MCF 10A (cell line): ENCODE data around the gene DCLRE1C. TPM values are rescaled to one million over a fixed set of nuclear protein-coding genes. Genes with fewer than 3 reads are reported as not detected.
A peak's percentile ranks its signal among the peaks of the same experiment; 100 is the strongest.
"Not testable (repeated sequence)": the region's sequence is repeated elsewhere in the genome, so short reads cannot be mapped to it uniquely, and the experiment has no call there.

Experiments used
- BruUV-seq: library from RNA; stranded (reverse); fragments of 400-500 nt; replicated peaks from 2 replicates; lab custom pipeline; 2021; lab: Mats Ljungman, UMichigan
- CTCF ChIA-PET: fragments of 300-600 bp; sonication (Branson Sonifier 250); formaldehyde crosslinking; extraction: SDS; loops from one replicate; lab custom pipeline; 2021; ENCODE audit warnings: antibody characterized with exemption, inconsistent platforms; lab: Yijun Ruan, JAX
- POLR2A ChIA-PET: fragments of 300-600, 350-650 bp; sonication (Branson Sonifier 250); formaldehyde crosslinking; extraction: SDS; loops from one replicate; lab custom pipeline; 2020; ENCODE audit warnings: antibody characterized with exemption, inconsistent platforms; lab: Yijun Ruan, JAX
- DNase-seq: peaks from one replicate; pipeline ENCODE4 v3.0.0-alpha.2; 2018; ENCODE audit not compliant: unreplicated experiment
- H3K27ac Mint-ChIP-seq: one replicate; pipeline ENCODE4 v1.8.0; 2022; ENCODE audit warnings: mild to moderate bottlenecking, low read depth, mixed read lengths; ENCODE audit not compliant: unreplicated experiment
- H3K27me3 Mint-ChIP-seq: one replicate; pipeline ENCODE4 v1.8.0; 2022; ENCODE audit warnings: mixed read lengths; ENCODE audit not compliant: insufficient read depth, unreplicated experiment
- H3K36me3 Mint-ChIP-seq: one replicate; pipeline ENCODE4 v1.8.0; 2022; ENCODE audit warnings: mild to moderate bottlenecking, moderate library complexity, mixed read lengths; ENCODE audit not compliant: insufficient read depth, unreplicated experiment
- H3K4me1 Mint-ChIP-seq: one replicate; pipeline ENCODE4 v1.8.0; 2022; ENCODE audit warnings: mixed read lengths; ENCODE audit not compliant: insufficient read depth, unreplicated experiment
- H3K4me3 Mint-ChIP-seq: one replicate; pipeline ENCODE4 v1.8.0; 2022; ENCODE audit warnings: mild to moderate bottlenecking, moderate library complexity, mixed read lengths; ENCODE audit not compliant: unreplicated experiment
- H3K9me3 Mint-ChIP-seq: one replicate; pipeline ENCODE4 v1.8.0; 2022; ENCODE audit warnings: mixed read lengths; ENCODE audit not compliant: unreplicated experiment
- intact Hi-C: fragments of 100-400 bp; cut with micrococcal nuclease; formaldehyde crosslinking; loops from 2 replicates; pipeline ENCODE4 v1.14.1; 2022
- total RNA-seq: library from RNA; stranded (reverse); gene quantifications from 2 replicates; pipeline ENCODE4 v1.2.3, GENCODE V29; 2022
- TF ChIP-seq, protein P1 (sequence below): fragments of 200-600 bp; IDR thresholded peaks from one replicate; pipeline ENCODE4 v1.8.0; 2022; ENCODE audit warnings: antibody characterized with exemption, mild to moderate bottlenecking; ENCODE audit not compliant: unreplicated experiment

The DCLRE1C gene
- total RNA-seq, 1 experiment from 2014 or later, result 10.3 TPM

DNA sequence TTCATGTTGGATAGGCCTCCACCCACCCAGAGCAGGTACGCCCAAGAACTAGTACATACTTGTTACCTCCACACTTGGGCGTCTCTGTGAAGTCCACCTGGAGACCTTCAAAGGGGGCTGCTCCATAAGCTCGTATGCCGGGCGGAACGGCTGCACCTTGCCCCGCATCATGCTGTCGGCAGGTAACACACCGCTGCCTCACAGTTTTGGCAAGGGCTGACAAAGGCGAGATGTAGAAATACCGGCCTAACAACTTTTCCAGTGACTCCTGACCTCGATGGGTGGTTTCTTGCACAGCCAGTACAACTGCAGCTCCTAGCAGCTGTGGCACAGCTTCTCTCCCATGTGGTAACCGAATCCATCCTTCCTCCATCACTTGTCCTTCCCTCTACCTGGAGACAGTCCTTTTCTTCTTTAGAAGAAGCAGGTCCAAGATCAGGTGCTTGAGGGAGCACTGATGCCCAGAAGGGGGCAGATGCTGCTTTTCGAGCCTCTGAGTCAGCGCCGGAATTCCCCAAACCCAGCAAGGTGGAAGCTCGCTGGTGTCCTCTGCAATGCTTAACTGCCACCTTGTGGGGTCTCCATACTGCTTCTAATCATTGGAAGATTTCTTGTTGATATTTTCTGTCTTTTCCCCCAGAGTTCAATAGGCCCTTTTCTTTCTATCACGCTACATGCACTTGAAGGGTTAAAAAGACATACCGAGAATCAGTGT is 37.3 kb upstream of the DCLRE1C start:
- DNase-seq, result peak; percentile 52
- TF ChIP-seq, protein P1, sequence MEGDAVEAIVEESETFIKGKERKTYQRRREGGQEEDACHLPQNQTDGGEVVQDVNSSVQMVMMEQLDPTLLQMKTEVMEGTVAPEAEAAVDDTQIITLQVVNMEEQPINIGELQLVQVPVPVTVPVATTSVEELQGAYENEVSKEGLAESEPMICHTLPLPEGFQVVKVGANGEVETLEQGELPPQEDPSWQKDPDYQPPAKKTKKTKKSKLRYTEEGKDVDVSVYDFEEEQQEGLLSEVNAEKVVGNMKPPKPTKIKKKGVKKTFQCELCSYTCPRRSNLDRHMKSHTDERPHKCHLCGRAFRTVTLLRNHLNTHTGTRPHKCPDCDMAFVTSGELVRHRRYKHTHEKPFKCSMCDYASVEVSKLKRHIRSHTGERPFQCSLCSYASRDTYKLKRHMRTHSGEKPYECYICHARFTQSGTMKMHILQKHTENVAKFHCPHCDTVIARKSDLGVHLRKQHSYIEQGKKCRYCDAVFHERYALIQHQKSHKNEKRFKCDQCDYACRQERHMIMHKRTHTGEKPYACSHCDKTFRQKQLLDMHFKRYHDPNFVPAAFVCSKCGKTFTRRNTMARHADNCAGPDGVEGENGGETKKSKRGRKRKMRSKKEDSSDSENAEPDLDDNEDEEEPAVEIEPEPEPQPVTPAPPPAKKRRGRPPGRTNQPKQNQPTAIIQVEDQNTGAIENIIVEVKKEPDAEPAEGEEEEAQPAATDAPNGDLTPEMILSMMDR, result peak; percentile 42
- H3K27me3 Mint-ChIP-seq, H3K9me3 Mint-ChIP-seq, H3K4me1 Mint-ChIP-seq, H3K36me3 Mint-ChIP-seq, H3K4me3 Mint-ChIP-seq, H3K27ac Mint-ChIP-seq, intact Hi-C loops, POLR2A ChIA-PET, BruUV-seq: not testable (repeated sequence)
- CTCF ChIA-PET, result interaction anchor here (1.0 to 1.6 kb wide), 3 partner anchors 114 to 124 kb away, joined by 3 to 6 read pairs (median 4); no protein-coding TSS in a partner anchor

DNA sequence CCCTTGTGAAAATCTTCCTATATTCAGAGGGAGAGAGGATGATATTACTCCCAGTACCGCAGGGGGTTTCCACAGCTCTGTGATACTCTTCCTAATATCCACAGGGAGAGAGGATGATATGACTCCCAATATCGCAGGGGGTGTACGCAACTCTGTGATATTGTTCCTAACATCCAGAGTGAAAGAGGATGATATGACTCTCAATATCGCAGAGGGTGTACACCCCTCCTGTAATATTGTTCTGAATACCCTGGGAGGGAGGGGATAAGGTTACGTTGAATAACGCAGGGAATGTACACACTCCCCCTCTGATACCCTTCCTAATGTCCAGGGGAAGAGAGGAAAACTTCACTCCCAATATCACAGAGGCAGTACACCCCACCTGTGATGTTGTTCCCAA is 35.7 kb upstream of the DCLRE1C start:
- H3K4me3 Mint-ChIP-seq, intact Hi-C loops, BruUV-seq, H3K36me3 Mint-ChIP-seq, DNase-seq, H3K27me3 Mint-ChIP-seq, H3K4me1 Mint-ChIP-seq, CTCF ChIA-PET, H3K27ac Mint-ChIP-seq, H3K9me3 Mint-ChIP-seq, POLR2A ChIA-PET: not testable (repeated sequence)

DNA sequence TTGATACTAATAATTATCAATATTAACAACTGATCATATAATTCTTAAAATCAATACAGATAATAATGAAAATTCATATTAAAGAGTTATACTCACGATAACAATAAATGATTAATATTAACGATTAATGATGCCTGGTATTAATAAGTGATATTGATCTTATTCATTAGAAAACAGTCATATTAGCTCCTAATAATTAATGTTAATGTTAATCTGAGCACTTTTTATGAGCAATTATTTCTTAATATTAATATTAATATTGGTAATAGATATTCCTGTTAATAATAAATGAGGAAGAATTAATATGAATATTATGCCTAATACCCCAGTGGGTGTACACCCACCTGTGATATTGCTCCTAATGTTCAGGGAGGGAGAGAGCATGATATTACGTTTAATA is 28.8 kb upstream of the DCLRE1C start:
- TF ChIP-seq, protein P1, result no peak
- Mint-ChIP-seq H3K36me3 (no peaks in the 10 kb centered on the region), H3K4me1 (no peaks in the 10 kb centered on the region), H3K4me3 (no peak overlapping the region), H3K9me3 (no peaks in the 10 kb centered on the region), H3K27ac (no peak overlapping the region), H3K27me3 (no peaks in the 10 kb centered on the region)
- intact Hi-C loops, result no loop called here
- POLR2A ChIA-PET, result interaction anchor here (1.3 kb wide), 1 partner anchor 11 kb away, joined by 3 read pairs; no protein-coding TSS in a partner anchor
- DNase-seq, result no peak
- CTCF ChIA-PET, result interaction anchor here (0.7 kb wide), 1 partner anchor 89 kb away, joined by 3 read pairs; no protein-coding TSS in a partner anchor
- no TSS peak for BruUV-seq

DNA sequence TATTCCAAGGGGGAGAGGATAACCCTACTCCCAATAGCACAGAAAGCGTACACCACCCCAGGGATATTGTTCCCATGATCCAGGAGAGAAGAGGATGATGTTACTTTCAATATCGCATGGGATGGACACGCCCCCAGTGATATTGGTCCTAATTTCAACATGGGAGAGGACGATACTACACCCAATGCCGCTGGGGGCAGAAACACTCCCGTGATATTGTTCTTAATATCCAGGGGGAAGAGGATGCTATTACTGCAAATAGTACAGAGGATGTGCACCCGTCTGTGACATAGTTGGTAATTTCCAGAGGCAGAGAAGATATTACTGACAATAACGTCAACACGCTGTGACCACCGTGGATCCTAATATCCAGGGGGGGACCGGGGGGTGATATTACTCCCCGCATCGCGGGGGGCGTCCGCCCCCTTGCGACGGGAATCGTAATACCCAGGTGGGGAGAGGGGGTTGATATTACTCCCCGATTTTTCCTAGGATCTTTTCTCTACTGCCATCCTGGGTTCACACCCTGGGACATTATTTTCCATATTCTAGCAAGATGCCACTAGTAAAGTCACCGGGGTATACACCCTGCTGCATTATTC is 21.9 kb upstream of the DCLRE1C start:
- peak overlapping the region; percentile 48 for H3K4me3 Mint-ChIP-seq
- peaks cover 9% of the 10 kb centered on the region for H3K4me1 Mint-ChIP-seq
- intact Hi-C loops, result loop anchor here (10.0 kb wide), 1 partner anchor 441 kb away; no protein-coding TSS in a partner anchor
- H3K36me3 Mint-ChIP-seq, result no peaks in the 10 kb centered on the region
- peak overlapping the region; percentile 63 for H3K27ac Mint-ChIP-seq
- ChIA-PET POLR2A (no interaction called here), CTCF (no interaction called here)
- no TSS peak for BruUV-seq
- no peaks in the 10 kb centered on the region for H3K9me3 Mint-ChIP-seq
- TF ChIP-seq, protein P1, result peak; percentile 29
- peak; percentile 14 for DNase-seq
- no peaks in the 10 kb centered on the region for H3K27me3 Mint-ChIP-seq

DNA sequence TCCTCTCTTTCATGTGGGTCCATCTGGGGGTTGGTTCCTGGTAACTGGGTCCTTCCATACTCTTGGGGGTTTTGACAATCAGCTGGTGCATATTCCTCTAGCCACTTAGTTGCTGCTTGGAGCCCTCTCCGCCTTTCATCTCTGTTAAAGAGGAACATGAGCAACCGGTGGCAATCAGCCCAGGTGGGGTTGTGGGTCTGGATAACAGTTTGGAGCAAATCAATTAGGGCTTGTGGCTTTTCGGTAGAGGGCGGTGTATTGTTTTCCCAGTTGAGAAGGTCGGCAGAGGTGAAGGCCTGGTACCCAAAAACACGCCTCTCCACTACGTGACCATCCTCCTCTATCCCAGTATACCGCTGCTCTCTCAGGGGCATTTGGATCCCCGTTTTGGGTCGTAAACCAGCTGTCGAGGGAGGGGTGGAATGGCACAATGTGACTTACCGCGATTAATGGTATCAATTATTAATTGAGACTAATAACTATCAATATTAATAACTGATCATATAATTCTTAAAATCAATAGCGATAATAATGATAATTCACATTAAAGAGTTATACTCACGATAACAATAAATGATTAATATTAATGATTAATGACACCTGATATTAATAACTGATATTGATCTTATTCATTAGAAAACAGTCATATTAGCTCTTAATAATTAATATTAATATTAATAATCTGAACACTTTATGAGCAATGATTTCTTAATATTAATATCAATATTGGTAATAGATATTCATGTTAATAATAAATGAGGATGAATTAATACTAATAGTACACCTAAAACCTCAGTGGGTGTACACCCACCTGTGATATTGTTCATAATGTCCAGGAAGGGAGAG is 20.5 kb upstream of the DCLRE1C start:
- H3K27me3 Mint-ChIP-seq, H3K27ac Mint-ChIP-seq, DNase-seq, H3K4me1 Mint-ChIP-seq, H3K9me3 Mint-ChIP-seq, H3K4me3 Mint-ChIP-seq, H3K36me3 Mint-ChIP-seq, BruUV-seq: not testable (repeated sequence)
- ChIA-PET CTCF (interaction anchor here (0.7 to 1.1 kb wide), 3 partner anchors 18 to 878 kb away, joined by 3 to 7 read pairs (median 4); no protein-coding TSS in a partner anchor), POLR2A (interaction anchor here (1.1 kb wide), 1 partner anchor 14 kb away, joined by 5 read pairs; no protein-coding TSS in a partner anchor)
- intact Hi-C loops, result loop anchor here (5.0 to 10.0 kb wide), 2 partner anchors 440 to 477 kb away; no protein-coding TSS in a partner anchor
